Mammary epithelial cell (primary cell): ENCODE data around the gene MRPL44.

Experiments used
- CTCF ChIP-seq, 2 donors: IDR thresholded peaks in 1 of 2; conservative IDR thresholded peaks in 1 of 2; 2 replicates each; pipeline ENCODE4 v1.5.1; 2011 to 2012; ENCODE audit warnings: inconsistent platforms in 2 of 2, low read length in 2 of 2, mild to moderate bottlenecking in 2 of 2, control low read depth in 1 of 2, low read depth in 1 of 2; ENCODE audit not compliant: insufficient read depth in 1 of 2; ENCODE audit errors: extremely low read depth in 1 of 2
- EZH2 ChIP-seq: IDR thresholded peaks from 2 replicates; pipeline ENCODE4 v1.6.1; 2012; ENCODE audit warnings: low read length, inconsistent platforms, borderline replicate concordance

DNA sequence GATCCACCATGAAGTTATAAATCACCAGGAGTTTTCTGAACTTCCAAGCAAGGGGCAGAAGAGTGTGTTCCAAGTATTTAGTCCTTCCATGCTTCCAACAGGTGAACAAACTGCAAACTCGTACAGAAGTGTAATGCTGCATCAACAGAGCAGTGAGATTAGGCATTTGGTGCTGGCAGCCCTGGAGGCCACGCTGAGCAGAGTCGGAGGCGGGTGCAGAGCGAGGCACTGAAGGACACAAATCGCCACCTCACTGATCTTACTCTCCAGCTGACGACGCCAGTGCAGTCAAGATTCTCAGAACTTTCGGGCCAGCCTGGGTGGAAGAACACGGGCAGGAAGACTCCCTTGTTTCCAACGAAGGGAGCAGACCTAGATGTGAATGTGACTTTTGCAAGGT is 42.6 kb downstream of the MRPL44 start:
- TF ChIP-seq CTCF (conservative IDR thresholded peaks at IDR 0.05 in 1 of 2, IDR thresholded peaks at IDR 0.05 in 1 of 2; ENCODE audit: extremely low read depth in 1 of 2, insufficient read depth in 1 of 2, low read depth in 1 of 2, low read length in 2 of 2) (no peak), EZH2 (no peak)
